ENCODE measurements around the gene COPS7A.

DNA sequence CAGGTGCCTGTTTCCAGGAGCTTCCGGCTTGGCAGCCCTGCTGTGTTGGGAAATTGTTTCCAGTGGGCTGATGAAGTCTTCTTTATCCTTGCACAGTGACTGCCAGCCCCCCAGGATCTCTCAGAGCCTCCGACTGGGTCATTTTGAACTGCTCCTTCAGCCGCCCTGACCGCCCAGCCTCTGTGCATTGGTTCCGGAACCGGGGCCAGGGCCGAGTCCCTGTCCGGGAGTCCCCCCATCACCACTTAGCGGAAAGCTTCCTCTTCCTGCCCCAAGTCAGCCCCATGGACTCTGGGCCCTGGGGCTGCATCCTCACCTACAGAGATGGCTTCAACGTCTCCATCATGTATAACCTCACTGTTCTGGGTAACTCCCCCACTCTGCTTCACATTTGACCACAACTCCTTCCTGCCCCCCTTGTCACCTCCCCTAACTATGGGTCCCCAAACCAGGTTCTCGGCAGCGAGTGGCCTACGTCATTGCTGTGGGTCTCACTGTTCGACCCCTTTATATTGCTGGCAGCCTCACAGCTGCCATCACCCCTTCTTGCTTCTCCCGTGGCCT is 50.7 kb downstream of the COPS7A start:
- no peak for TF ChIP-seq TAF1 (IDR thresholded peaks at IDR 0.05; ENCODE audit: borderline replicate concordance, insufficient read depth, low read length)
- TF ChIP-seq SIN3A (IDR thresholded peaks at IDR 0.05; ENCODE audit: borderline replicate concordance, insufficient read depth, low read length) = no peak
- TF ChIP-seq POLR2AphosphoS5 (IDR thresholded peaks at IDR 0.05; ENCODE audit: low read depth, low read length) = no peak
- TF ChIP-seq, protein P1, sequence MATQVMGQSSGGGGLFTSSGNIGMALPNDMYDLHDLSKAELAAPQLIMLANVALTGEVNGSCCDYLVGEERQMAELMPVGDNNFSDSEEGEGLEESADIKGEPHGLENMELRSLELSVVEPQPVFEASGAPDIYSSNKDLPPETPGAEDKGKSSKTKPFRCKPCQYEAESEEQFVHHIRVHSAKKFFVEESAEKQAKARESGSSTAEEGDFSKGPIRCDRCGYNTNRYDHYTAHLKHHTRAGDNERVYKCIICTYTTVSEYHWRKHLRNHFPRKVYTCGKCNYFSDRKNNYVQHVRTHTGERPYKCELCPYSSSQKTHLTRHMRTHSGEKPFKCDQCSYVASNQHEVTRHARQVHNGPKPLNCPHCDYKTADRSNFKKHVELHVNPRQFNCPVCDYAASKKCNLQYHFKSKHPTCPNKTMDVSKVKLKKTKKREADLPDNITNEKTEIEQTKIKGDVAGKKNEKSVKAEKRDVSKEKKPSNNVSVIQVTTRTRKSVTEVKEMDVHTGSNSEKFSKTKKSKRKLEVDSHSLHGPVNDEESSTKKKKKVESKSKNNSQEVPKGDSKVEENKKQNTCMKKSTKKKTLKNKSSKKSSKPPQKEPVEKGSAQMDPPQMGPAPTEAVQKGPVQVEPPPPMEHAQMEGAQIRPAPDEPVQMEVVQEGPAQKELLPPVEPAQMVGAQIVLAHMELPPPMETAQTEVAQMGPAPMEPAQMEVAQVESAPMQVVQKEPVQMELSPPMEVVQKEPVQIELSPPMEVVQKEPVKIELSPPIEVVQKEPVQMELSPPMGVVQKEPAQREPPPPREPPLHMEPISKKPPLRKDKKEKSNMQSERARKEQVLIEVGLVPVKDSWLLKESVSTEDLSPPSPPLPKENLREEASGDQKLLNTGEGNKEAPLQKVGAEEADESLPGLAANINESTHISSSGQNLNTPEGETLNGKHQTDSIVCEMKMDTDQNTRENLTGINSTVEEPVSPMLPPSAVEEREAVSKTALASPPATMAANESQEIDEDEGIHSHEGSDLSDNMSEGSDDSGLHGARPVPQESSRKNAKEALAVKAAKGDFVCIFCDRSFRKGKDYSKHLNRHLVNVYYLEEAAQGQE (IDR thresholded peaks at IDR 0.05; ENCODE audit: insufficient read depth in 1 of 2, low read depth in 2 of 2, low read length in 2 of 2) = no peak

Measured in PFSK-1 (cell line).